Natural killer cell (primary cell): ENCODE measurements around the gene RPS27. TPM values are rescaled to one million over a fixed set of nuclear protein-coding genes. Genes with fewer than 3 reads are reported as not detected.

Source experiments
- ATAC-seq, 3 donors: fragments of 150-1000 bp in 2 of 3; fragments of 200-7000 bp in 1 of 3; cut with Tn5 transposase; 1 replicate in 1 of 3; 2 replicates in 2 of 3; pipeline ENCODE4 v1.10.0; 2021; ENCODE audit warnings: mild to moderate bottlenecking in 2 of 3, moderate library complexity in 2 of 3
- DNase-seq, 2 donors: peaks; one replicate each; pipeline versions ENCODE4 v3.0.0 to v3.0.0-alpha.2; 2013 to 2021; ENCODE audit warnings: mixed read lengths in 1 of 2
- H3K27ac ChIP-seq: one replicate; pipeline ENCODE4 v1.5.1; 2013; ENCODE audit warnings: mild to moderate bottlenecking, low read length
- H3K27me3 ChIP-seq: one replicate; pipeline ENCODE4 v1.6.1; 2013; ENCODE audit warnings: low read length; ENCODE audit not compliant: control insufficient read depth, insufficient read depth
- H3K36me3 ChIP-seq: one replicate; pipeline ENCODE4 v1.6.1; 2013; ENCODE audit warnings: low read length; ENCODE audit not compliant: control insufficient read depth, insufficient read depth
- H3K4me1 ChIP-seq: one replicate; pipeline ENCODE4 v1.6.1; 2013; ENCODE audit warnings: low read length; ENCODE audit not compliant: control insufficient read depth, insufficient read depth
- H3K4me3 ChIP-seq: one replicate; pipeline ENCODE4 v1.5.1; 2013; ENCODE audit warnings: low read length
- H3K9me3 ChIP-seq: one replicate; pipeline ENCODE4 v1.6.1; 2013; ENCODE audit warnings: low read length; ENCODE audit not compliant: control insufficient read depth, insufficient read depth
- H3K27ac Mint-ChIP-seq, 2 donors: one replicate each; pipeline ENCODE4 v1.8.0; 2022; ENCODE audit warnings: mild to moderate bottlenecking in 2 of 2, mixed read lengths in 2 of 2, moderate library complexity in 1 of 2
- H3K27me3 Mint-ChIP-seq, 2 donors: one replicate each; pipeline ENCODE4 v1.8.0; 2022; ENCODE audit warnings: low read depth in 2 of 2, mixed read lengths in 2 of 2
- H3K36me3 Mint-ChIP-seq: one replicate; pipeline ENCODE4 v1.8.0; 2022; ENCODE audit warnings: mixed read lengths
- H3K4me1 Mint-ChIP-seq, 2 donors: one replicate each; pipeline ENCODE4 v1.8.0; 2022; ENCODE audit warnings: mixed read lengths in 2 of 2
- H3K4me3 Mint-ChIP-seq: one replicate; pipeline ENCODE4 v1.8.0; 2022; ENCODE audit warnings: mild to moderate bottlenecking, moderate library complexity, mixed read lengths
- H3K9me3 Mint-ChIP-seq, 2 donors: one replicate each; pipeline ENCODE4 v1.8.0; 2022; ENCODE audit warnings: mixed read lengths in 2 of 2
- WGBS: methylation state at CpG from one replicate; pipeline ENCODE4 v1.1.7; 2013; ENCODE audit warnings: missing lambda C conversion rate; ENCODE audit not compliant: insufficient coverage; 5-methylcytosine and 5-hydroxymethylcytosine counted together
- intact Hi-C: fragments of 100-400 bp; cut with micrococcal nuclease; formaldehyde crosslinking; loops from one replicate; pipeline ENCODE4 v1.14.2; 2022
- total RNA-seq, 4 donors: library from RNA; stranded (reverse); fragments of 120-200 nt in 1 of 4; gene quantifications; one replicate each; pipeline versions ENCODE4 v1.2.3 to v1.2.4, GENCODE V29; 2013 to 2022
- TF ChIP-seq, protein P1 (sequence below): fragments of 200-600 bp; IDR thresholded peaks from one replicate; pipeline ENCODE4 v1.8.0; 2022; ENCODE audit warnings: antibody characterized with exemption

The RPS27 gene
- total RNA-seq, 3 donors from 2014 or later (not counting 1 experiment from before 2014, with no cell fraction given), result 2,073 to 2,763 (median 2,323) TPM

DNA sequence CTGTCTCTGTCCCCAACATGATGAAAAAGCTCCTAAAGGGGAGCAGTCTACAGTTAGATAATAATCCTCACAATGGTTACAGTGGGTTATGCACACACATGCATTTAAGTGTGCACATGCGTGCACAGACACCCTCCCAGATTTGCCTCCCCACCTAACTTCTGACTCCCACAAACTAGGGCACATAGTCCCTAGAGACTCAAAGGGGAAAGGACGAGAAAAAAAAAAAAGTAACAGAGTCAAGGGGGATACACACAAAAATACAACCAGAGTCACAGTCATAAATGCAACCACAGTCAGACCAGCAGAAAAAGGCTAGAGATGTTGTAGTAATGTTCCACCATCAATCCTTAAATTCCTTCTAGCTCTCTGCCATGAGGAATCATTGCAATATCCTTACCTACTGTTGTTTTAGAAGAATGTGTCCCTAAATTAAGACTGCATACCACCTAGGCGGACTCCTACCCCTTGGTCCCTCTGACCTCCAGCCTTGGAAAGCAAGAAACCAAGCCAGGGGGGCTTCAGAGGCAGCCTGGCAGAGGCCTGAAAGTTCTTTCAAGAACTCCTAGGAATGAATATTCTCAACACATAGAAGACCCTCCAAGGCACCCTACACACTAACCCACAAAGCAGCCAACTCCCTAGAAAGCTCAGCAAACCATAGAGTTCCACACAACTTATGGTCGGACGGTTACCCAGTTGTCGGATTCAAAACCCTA lies 33.4 kb upstream of the RPS27 start:
- Histone ChIP-seq H3K27ac (peak overlapping the region; percentile 93), H3K9me3 (no peaks in the 10 kb centered on the region), H3K27me3 (no peaks in the 10 kb centered on the region), H3K4me1 (peaks cover 41% of the 10 kb centered on the region), H3K4me3 (peak overlapping the region; percentile 94), H3K36me3 (peaks cover 30% of the 10 kb centered on the region)
- Mint-ChIP-seq H3K27me3 (no peaks in the 10 kb centered on the region), H3K36me3 (no peaks in the 10 kb centered on the region), H3K4me1 (peaks cover 35 to 58% of the 10 kb centered on the region in 2 donors), H3K9me3 (no peaks in the 10 kb centered on the region), H3K27ac (peak overlapping the region; percentile 82 to 92), H3K4me3 (peak overlapping the region; percentile 96)
- ATAC-seq, result no peak
- WGBS, result 30% methylated on average over 6 of the region's 6 CpGs
- intact Hi-C loops, result no loop called here
- TF ChIP-seq, protein P1, sequence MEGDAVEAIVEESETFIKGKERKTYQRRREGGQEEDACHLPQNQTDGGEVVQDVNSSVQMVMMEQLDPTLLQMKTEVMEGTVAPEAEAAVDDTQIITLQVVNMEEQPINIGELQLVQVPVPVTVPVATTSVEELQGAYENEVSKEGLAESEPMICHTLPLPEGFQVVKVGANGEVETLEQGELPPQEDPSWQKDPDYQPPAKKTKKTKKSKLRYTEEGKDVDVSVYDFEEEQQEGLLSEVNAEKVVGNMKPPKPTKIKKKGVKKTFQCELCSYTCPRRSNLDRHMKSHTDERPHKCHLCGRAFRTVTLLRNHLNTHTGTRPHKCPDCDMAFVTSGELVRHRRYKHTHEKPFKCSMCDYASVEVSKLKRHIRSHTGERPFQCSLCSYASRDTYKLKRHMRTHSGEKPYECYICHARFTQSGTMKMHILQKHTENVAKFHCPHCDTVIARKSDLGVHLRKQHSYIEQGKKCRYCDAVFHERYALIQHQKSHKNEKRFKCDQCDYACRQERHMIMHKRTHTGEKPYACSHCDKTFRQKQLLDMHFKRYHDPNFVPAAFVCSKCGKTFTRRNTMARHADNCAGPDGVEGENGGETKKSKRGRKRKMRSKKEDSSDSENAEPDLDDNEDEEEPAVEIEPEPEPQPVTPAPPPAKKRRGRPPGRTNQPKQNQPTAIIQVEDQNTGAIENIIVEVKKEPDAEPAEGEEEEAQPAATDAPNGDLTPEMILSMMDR, result no peak
- no peak for DNase-seq

DNA sequence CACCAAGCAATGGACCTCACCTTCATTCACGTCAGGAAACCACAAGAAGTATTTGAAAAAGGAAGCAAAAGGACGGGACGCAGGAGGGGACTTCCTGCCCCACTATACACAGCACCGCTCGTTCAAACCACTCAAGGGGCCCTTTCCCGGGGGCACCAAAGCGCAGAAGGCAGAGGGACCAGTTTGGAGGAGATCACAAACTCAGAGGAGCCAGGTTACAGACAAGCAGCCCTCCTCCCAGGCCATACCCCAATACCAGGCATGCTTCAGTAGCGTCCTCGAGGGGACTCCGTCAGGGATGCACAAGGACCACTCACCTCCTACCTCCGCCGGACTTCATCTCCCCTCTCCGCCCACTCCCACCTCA lies 32.8 kb upstream of the RPS27 start:
- Mint-ChIP-seq H3K27ac (peak overlapping the region; percentile 82 to 92), H3K36me3 (no peaks in the 10 kb centered on the region), H3K4me3 (peak overlapping the region; percentile 96), H3K27me3 (no peaks in the 10 kb centered on the region), H3K4me1 (peaks cover 41 to 63% of the 10 kb centered on the region in 2 donors), H3K9me3 (no peaks in the 10 kb centered on the region)
- no peaks in the 10 kb centered on the region for H3K9me3 ChIP-seq
- peak; percentile 4 to 20 (median 8) for ATAC-seq
- peak overlapping the region; percentile 93 for H3K27ac ChIP-seq
- H3K36me3 ChIP-seq, result peaks cover 24% of the 10 kb centered on the region
- WGBS, result 0% methylated on average over 13 of the region's 13 CpGs
- H3K27me3 ChIP-seq, result no peaks in the 10 kb centered on the region
- TF ChIP-seq, protein P1, result no peak
- peak overlapping the region; percentile 94 for H3K4me3 ChIP-seq
- intact Hi-C loops, result loop anchor here (1.0 to 2.0 kb wide), 4 partner anchors 10 to 34 kb away; partner anchors contain the start of genes CREB3L4 and JTB
- H3K4me1 ChIP-seq, result peaks cover 47% of the 10 kb centered on the region
- peak in 1 of 2 donors; percentile 79 for DNase-seq

DNA sequence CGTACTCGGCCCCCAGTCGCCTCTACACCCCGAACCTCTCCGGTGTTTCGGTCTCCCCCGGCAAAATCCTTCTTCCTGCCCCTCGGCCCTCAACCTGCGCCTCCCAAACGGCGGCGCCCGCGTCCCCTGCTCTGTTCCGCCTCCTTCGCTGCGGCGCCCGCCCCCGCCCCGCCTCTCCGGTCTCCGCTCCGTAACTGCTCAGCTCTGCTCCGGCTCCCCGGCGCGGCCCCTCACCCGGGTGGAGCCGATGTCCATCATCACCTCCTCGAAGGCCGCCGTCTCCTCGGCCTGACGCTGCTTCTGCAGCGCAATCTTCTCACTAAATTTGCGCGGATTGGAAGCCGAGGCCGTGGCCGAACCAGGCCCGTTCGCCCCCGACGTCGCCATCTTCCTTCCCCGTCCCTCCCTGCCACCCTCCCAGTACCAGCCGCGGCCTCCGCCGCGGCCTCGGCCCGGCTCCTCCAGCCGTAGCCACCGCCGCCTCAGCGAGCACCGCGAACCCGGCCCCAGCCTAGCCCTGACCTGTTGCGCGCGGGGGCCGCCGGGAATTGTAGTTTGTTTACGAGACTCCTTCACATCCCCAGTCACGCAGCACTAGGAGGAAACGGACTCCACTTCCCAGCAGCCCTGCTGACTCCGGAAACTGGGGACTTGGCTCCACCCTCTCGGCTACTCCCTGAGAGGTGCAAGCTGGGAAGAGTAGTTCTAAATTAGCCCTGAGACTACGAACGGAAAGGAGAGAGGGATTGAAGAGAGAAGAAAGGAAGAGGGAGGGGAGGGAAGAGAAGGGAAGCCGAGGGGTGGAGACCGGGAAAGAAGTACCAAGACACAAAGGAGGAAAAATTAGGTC lies 32.2 kb upstream of the RPS27 start, which contains the start of gene CRTC2:
Gene CRTC2 (minus strand): TSS at position 502 of the 850 bp plus-strand sequence. CDS start 115 bp downstream, at position 387.
- intact Hi-C loops, result loop anchor here (1.0 to 2.0 kb wide), 4 partner anchors 9 to 35 kb away; partner anchors contain the start of genes CREB3L4 and JTB
- no peaks in the 10 kb centered on the region for H3K36me3 Mint-ChIP-seq

More for the DNA sequence above, 32.2 kb upstream of the RPS27 start, which contains the start of gene CRTC2:
- Mint-ChIP-seq H3K27ac (peak within 1 kb of the TSS; percentile 82 to 92), H3K27me3 (no peaks in the 10 kb centered on the region), H3K4me3 (peak within 1 kb of the TSS; percentile 96), H3K4me1 (peaks cover 45 to 67% of the 10 kb centered on the region in 2 donors), H3K9me3 (no peaks in the 10 kb centered on the region)
- ATAC-seq (peak; percentile 86 to 98 (median 89)), DNase-seq (peak; percentile 95 to 98)
- H3K27me3 ChIP-seq, result no peaks in the 10 kb centered on the region
- no peaks in the 10 kb centered on the region for H3K9me3 ChIP-seq
- TF ChIP-seq, protein P1, result no peak
- WGBS, result under 1% methylated on average over 74 of the region's 75 CpGs
- H3K27ac ChIP-seq, result peak within 1 kb of the TSS; percentile 93
- peaks cover 21% of the 10 kb centered on the region for H3K36me3 ChIP-seq
- H3K4me1 ChIP-seq, result peaks cover 53% of the 10 kb centered on the region
- peak within 1 kb of the TSS; percentile 94 for H3K4me3 ChIP-seq
